Measurements from ENCODE around the gene AGBL1. TPM values are rescaled to one million over a fixed set of nuclear protein-coding genes. Genes with fewer than 3 reads are reported as not detected.

AGBL1 gene
- total RNA-seq, 2 donors from 2014 or later: not detected

DNA sequence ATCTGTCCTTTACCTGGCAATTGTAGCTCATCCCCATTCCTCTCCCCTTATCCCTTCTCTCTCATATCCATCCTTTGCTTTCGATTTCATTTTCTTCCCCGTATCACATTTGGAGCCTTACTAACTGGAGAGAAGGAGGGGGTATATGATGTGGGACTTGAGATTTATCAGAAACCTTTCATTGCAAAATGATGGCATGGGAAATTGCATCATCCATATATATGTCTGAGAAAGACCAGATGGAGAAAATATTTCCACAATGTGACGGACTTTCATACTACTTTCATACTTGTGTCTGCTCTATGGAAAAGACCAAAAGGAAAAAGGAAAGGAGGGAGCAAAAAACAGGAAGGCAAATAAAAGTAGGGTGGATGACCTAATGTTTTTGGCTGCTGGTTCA, 675.2 kb downstream of the AGBL1 start:
- 46 to 55% methylated on average over 3 of the region's 3 CpGs for WGBS, 2 donors
- TF ChIP-seq POLR2A (IDR thresholded peaks at IDR 0.05): no peak
- TF ChIP-seq, protein P1, sequence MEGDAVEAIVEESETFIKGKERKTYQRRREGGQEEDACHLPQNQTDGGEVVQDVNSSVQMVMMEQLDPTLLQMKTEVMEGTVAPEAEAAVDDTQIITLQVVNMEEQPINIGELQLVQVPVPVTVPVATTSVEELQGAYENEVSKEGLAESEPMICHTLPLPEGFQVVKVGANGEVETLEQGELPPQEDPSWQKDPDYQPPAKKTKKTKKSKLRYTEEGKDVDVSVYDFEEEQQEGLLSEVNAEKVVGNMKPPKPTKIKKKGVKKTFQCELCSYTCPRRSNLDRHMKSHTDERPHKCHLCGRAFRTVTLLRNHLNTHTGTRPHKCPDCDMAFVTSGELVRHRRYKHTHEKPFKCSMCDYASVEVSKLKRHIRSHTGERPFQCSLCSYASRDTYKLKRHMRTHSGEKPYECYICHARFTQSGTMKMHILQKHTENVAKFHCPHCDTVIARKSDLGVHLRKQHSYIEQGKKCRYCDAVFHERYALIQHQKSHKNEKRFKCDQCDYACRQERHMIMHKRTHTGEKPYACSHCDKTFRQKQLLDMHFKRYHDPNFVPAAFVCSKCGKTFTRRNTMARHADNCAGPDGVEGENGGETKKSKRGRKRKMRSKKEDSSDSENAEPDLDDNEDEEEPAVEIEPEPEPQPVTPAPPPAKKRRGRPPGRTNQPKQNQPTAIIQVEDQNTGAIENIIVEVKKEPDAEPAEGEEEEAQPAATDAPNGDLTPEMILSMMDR (IDR thresholded peaks at IDR 0.05): no peak
- Histone ChIP-seq H3K4me1 (no peaks in the 10 kb centered on the region), H3K27ac (no peak overlapping the region), H3K4me3 (no peak overlapping the region), H3K27me3 (no peaks in the 10 kb centered on the region), H3K36me3 (replicated peaks in 1 of 2; ENCODE audit: insufficient read depth in 1 of 2, low read depth in 2 of 2) (no peaks in the 10 kb centered on the region), H3K9me3 (no peaks in the 10 kb centered on the region)
- no peak for DNase-seq
- no peak for ATAC-seq
- intact Hi-C loops (cut with DNase I): no loop called here

DNA sequence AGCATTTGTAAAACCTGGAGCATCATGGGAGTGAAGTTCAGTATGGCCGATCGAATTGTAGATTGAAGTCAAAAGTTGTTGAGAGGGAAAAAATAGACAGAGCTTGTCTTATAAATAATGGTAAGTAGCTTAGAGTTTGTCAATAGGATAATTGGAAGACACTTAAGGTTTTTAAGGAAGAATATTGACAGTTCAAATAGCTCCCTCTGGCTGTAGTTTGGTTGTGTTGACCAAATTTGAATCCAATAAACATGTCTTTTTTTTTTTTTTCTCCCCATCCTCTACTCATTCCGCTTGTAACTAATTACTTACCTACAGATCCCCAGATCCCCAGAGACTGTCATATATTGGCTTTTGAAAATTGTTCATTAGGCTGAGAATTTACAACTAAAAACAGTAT, 677.0 kb downstream of the AGBL1 start:
- intact Hi-C loops (cut with DNase I): no loop called here
- Histone ChIP-seq H3K27me3 (no peaks in the 10 kb centered on the region), H3K4me3 (no peak overlapping the region), H3K36me3 (replicated peaks in 1 of 2; ENCODE audit: insufficient read depth in 1 of 2, low read depth in 2 of 2) (no peaks in the 10 kb centered on the region), H3K4me1 (no peaks in the 10 kb centered on the region), H3K27ac (no peak overlapping the region), H3K9me3 (no peaks in the 10 kb centered on the region)
- DNase-seq (no peak), ATAC-seq (no peak)
- WGBS, 2 donors: 66 to 72% methylated on average over 3 of the region's 3 CpGs
- TF ChIP-seq, protein P1 (IDR thresholded peaks at IDR 0.05): no peak

DNA sequence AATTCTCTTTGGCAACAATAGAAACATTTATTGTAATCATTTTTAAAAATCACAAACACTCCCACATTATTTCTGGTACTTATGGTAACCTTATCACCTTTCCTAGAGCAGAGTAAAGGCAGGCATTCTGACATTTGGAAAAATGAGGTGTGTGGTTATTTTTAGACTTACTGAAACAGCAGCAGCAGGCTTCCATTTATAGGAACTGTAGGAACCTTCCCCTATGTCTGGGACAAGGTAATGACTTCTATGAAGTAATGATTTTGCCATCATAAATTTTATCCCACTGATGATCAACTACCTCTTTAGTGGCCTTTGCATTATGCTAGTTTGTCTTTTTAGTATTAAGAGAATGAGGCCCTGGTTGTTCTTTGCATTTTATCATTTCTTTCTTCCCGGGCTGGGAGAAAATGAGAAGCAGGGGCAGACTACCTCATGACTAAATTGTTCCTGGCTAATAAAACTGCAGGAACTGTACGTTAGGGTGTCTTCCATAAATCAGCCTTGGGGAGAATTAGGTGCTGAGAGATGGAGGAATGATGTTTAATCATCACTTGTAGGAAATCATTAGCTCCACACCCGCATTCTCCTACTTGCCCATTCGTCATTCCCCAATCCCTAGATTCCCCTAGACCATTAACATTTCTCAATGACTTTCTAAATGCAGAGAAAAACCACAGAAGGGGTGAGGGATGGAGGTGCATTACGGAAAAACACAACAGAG, 680.3 kb downstream of the AGBL1 start:
- Histone ChIP-seq H3K4me3 (no peak overlapping the region), H3K27ac (no peak overlapping the region), H3K9me3 (no peaks in the 10 kb centered on the region), H3K27me3 (no peaks in the 10 kb centered on the region), H3K4me1 (no peaks in the 10 kb centered on the region), H3K36me3 (replicated peaks in 1 of 2; ENCODE audit: insufficient read depth in 1 of 2, low read depth in 2 of 2) (no peaks in the 10 kb centered on the region)
- ATAC-seq (no peak), DNase-seq (no peak)
- WGBS, 2 donors: 36 to 40% methylated on average over 5 of the region's 5 CpGs
- intact Hi-C loops (cut with DNase I): no loop called here
- TF ChIP-seq POLR2A (IDR thresholded peaks at IDR 0.05): no peak
- TF ChIP-seq, protein P1 (IDR thresholded peaks at IDR 0.05): no peak

DNA sequence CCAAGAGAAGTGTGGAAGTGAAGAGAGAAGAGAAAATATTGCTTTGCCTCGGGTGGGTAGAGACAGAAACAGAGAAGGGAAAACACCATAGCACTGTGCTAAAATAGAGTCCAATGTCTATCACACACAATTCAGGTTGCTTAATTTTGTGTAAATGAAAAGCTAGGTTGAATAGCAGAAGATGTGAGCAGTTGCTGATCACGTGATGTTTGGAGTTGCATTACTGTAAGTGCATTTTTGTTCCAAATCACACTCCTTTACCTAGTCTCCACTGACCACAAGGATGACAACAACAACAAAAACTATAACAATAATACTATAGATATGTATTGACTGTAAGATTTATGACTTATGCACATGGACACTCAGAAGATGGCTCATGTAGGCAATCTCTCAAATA, 683.2 kb downstream of the AGBL1 start:
- no peak for TF ChIP-seq POLR2A (IDR thresholded peaks at IDR 0.05)
- TF ChIP-seq, protein P1 (IDR thresholded peaks at IDR 0.05): no peak
- WGBS, 2 donors: 36 to 43% methylated on average over 2 of the region's 2 CpGs
- Histone ChIP-seq H3K9me3 (no peaks in the 10 kb centered on the region), H3K4me1 (no peaks in the 10 kb centered on the region), H3K27ac (no peak overlapping the region), H3K4me3 (no peak overlapping the region), H3K27me3 (no peaks in the 10 kb centered on the region), H3K36me3 (replicated peaks in 1 of 2; ENCODE audit: insufficient read depth in 1 of 2, low read depth in 2 of 2) (no peaks in the 10 kb centered on the region)
- ATAC-seq (no peak), DNase-seq (no peak)
- intact Hi-C loops (cut with DNase I): no loop called here

DNA sequence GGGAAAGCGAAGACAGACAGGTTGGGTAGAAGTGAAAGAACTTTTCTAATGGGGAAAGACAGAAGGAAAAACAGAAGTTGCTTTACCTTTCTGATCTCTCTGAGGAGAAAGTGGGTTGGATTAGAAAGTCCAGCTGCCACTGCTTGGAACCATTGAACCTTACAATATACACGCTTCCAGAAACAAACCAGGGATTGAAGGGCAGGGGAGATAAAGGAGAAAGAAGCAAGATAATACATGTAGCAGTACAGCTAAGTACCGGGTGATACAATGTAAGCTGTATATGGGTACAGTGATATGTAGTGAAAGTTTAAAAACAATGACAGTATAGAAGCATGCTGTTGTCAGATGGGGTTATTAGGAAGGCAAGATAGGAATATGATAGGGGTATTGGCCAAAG, 684.4 kb downstream of the AGBL1 start:
- Histone ChIP-seq H3K36me3 (replicated peaks in 1 of 2; ENCODE audit: insufficient read depth in 1 of 2, low read depth in 2 of 2) (no peaks in the 10 kb centered on the region), H3K9me3 (no peaks in the 10 kb centered on the region), H3K4me3 (no peak overlapping the region), H3K27ac (no peak overlapping the region), H3K4me1 (no peaks in the 10 kb centered on the region), H3K27me3 (no peaks in the 10 kb centered on the region)
- ATAC-seq (no peak), DNase-seq (no peak)
- intact Hi-C loops (cut with DNase I): no loop called here
- WGBS, 2 donors: 54 to 56% methylated on average over 3 of the region's 3 CpGs
- TF ChIP-seq POLR2A (IDR thresholded peaks at IDR 0.05): no peak
- TF ChIP-seq, protein P1 (IDR thresholded peaks at IDR 0.05): no peak
